Measurements from ENCODE around the gene SHANK3.
"Not testable (repeated sequence)": the region's sequence is repeated elsewhere in the genome, so short reads cannot be mapped to it uniquely, and the experiment has no call there.

SHANK3 gene

DNA sequence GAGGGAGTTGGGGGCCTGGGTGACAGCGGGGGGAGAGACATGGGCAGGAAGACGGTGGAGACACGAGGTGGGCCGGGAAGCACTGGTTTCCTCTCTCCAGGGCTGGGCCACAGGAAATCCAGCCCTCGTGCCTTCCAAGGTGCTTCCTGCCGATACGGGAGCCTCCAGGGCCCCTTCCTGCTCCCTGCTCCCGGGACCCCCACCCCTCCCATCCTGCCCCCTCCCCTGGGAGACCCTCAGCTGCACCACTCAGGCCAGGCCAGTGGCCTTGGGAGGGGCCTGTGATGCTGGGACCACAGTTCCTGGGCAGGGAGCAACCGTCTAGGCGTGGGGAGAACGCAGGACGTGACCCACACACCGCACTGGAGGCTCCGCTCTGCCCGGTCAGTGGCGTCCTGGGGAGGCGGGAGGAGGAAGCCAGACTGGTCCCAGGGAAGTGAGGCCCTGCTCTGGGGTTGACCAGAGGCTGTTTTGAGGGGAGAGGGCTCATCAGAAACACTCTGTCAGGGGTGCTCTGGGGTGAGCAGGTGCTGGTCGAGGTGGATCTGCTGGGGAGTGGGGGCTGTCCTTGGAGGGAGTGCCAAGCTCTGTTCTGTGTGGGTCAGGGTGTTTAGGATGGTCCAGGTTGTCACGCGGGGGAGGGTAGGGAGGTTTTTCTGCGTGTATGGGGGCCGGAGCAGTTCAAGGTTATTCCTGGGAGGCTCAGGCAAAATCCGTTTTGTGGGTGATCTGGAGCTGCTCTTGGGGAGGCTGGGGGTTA is at the start of gene SHANK3:
Gene SHANK3 (plus strand): TSS at position 353 of the 760 bp plus-strand sequence.
- DNase-seq: no peak
- no peak for ATAC-seq

DNA sequence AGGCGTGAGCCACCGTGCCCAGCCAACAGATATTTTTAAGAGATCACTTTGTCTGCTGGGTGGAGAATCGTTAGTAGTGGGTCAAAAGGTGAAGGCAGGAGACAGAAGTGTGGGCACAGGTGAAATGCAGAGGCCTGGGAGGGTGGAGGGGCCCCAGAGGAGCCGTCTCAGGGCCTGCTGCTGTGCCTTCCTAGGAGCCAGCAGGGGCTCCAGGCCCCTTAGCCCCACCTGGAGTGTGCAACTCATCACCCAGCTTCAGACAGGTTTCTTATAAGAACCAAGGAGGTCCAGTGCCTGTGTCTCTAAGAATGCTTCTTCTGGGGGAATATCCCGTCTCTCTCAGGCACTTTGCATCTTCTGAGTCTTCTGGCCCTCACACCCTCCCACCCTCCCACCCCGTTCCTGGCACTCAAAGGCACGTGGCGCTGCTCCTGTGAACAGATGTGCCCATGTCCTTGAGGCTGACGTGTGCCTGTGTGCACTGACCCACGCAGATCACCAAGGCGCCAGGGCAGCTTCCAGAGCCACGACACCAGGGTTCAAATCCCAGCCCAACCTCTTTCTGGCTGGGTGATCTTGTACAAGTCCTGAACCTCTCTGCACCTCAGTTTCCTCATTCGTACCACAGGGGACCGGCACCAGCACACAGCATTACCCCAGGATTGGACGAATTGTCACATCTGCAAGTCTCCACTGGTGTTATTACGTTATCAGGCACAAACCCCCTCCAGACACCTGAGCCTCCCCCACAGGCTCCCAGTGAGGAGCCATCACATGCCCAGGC is 48.1 kb upstream of the SHANK3 start:
- DNase-seq (no peak), ATAC-seq (no peak)

DNA sequence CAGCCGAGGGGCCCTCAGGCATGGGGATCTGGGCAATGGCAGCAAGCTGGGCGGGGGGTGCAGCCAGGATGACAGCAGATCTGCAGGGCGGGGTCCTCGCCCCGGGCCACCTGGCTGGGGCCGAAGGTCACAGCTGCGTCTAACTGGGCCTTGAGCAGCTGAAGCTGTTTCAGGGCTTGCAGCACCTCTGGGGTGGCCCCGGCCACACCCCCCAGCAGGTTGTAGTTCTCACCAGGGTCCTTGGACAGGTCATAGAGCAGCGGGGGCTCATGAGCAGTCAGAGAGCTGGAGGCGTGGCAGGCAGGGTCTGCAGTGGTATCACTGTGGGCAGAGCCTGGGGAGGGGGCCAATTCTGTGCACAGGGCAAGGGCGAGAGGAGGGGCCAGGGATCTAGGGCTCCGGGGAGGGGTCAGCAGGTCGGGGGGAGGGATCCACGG is 47.5 kb upstream of the SHANK3 start:
- no peak for ATAC-seq
- no peak for DNase-seq

DNA sequence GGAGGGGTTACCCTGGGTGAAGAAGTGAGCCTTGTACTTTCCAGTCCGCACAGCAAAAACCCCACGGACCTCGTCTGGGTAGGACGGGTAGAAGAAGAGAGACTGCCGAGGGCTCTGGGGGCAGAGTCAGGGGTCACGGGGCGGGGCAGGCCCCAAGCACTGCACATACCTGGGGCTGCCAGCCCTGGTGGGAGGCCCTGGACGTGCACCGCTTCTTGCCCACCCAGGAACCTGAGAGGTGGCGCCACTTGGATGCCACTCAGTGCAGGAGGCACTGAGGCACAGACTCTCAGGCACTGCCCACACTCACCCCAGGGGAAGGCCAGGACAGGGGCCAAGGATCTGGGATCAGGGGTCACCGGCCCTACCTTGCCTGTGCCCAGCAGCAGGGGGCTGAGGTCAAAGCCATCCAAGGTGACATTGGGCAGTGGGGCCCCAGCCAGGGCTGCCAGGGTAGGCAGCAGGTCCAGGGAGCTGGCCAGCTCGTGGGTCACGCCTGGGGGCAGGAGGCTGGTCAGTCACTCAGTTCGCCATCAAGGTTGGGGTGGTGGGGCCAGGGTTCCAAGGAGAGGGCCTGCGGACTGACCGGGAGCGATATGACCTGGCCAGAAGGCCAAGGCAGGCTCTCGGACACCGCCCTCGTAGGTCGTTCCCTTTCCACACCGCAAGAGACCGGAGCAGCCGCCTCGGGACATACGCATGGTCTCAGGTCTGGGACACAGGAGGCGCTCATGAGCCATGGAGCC is 46.9 kb upstream of the SHANK3 start:
- ATAC-seq: no peak
- no peak for DNase-seq

DNA sequence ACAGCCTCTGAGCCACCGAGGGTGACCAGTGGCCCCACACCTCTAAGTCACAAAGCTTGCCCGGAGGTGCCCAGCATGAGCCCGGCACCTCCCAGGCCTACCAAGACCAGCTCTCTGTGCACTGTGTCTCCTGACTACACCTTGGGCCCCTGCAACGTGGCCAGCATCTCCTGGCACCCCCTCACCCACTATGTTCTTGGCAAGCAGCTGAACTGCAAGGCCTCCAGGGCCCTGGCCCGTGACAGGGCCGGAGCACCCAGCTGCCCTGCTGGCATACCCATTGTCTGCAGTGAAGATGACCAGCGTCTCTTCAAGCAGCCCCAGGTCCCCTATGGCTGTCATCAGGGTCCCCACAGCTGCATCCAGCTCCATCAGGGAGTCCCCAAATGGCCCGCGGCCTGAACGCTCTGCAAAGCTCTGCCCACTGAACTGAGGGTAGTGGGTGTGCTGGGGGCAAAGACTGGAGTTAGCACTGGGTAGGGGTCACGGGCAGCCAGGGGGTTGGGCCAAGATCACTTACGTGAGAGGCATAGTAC is 46.2 kb upstream of the SHANK3 start:
- no peak for DNase-seq
- ATAC-seq: no peak

DNA sequence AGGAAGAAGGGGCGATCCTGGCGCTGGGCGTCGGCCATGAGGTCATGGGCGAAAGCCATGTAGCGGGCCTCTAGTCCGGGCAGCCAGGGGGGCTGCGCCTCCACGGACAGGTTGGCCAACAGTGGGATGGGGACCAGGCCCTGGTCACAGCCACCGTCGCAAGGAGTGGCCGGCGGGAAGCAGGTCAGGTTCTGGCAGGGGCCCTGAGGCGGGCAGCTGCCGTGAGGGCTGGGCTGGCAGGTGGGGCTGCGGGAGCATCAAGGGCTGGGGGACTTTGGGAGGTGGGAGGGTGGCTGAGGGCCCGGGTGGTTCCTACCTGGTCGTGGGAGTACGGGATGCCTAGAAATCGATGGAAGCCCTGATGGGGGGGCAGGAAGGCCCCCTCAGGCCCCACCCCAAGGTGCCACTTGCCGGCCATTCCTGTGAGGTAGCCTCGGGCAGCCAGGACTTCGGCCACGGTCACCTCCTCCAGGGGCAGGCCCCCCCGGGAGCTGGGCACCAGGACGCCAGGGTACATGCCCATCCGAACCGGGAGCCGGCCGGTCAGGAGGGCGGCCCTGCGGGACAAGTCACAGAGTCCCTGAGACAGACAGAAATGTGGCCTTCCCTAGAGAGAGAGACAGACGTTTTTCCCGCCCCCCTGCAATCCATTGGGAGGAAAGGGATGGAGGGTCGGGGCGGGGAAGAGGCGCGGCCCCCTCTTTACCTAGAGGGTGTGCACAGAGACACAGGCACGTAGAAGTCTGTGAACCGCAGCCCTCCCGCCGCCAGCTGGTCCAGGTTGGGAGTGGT is 45.6 kb upstream of the SHANK3 start:
- ATAC-seq (no peak), DNase-seq (no peak)

DNA sequence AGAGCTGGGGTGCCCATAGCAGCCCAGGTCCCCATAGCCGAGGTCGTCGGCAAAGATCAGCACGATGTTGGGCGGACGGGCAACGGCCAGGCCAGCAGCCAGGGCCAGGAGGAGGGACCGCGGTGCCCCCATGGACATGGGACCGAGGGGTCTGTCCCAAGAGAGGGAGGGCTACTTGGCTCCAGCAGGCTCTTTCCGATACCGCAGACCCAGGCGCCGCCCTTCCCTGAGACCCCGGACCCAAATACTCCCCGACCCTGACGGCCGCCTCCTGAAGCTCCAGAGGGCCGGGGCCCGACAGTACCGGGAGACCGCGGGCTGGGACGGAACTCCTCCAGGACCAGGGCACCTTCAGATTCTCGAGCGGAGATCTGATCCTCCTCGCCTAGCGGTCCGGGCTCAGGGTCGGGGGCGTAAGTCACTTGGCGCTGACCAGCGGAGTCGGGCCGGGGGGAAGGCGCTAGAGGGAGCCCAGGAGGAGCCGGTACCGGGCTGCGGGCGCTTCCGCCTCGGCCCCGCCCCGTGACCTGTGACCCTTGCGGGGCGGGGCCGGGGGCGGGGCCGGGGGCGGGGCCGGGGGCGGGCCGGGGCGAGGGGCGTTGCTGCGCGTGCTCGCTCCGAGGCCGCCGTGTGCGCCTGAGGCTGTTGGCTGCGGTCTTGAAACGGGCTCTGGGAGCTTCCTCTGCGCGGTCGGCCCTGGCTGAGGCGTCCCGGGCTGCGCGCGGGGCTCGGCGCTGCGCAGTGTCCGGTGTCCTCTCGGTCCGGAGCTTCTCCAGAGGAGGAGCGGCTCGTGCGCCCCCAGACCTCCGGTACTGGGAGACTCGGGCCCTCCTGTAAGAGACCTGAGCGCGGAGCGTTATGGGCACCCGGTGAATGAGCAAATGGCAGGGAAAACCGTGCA is 44.7 kb upstream of the SHANK3 start, which contains the start of gene ARSA:
Gene ARSA (minus strand): TSS at position 511 of the 901 bp plus-strand sequence. CDS start 373 bp downstream, at position 138.
- DNase-seq: peak; percentile 76
- ATAC-seq: peak; percentile 91

DNA sequence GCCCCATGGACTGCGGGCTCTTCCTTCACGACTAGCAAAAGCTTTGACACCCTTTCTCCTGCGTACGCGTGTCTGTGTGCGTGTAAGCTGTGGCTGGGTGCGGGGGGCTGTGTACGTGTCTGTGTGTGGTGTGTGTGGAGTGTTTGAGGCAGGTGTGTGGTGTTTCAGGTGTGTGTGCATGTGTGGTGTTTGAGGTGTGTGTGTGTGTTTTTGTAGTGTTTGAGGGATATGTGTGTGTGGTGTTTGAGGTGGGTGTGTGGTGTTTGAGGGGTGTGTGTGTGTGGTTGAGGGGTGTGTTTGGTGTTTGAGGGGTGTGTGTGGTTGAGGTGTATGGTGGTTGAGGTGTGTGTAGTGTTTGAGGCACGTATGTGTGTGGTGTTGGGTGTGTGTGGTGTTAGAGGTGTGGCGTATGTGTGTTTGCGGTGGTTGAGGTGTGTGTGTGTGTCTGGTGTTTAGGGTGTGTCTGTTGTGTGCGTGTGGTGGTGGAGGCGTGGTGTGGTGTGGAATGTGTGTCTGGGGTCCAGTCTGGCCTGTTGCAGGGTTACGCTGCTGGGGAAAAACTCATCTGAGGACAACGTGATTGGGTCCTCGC is 44.0 kb upstream of the SHANK3 start:
- ATAC-seq (no peak), DNase-seq (no peak)

DNA sequence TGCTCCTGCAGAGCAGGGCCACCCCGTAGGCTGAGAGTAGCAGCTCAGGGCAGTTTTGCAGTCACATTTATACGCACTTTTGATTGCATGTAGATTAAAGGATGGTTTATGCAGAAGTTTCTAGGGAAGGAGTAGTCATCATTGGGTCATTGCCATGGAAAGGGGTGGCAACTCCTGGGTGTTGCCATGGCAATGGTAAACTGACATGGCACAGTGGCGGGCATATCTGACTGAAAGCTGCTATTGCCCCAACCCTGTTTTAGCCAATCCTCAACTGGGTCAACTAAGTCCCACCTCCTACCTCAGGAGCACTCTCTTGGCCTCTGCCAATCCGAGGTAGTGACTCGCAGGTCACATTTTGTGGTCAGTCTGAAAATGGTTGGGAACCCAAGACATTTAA is 42.2 kb upstream of the SHANK3 start:
- no peak for DNase-seq
- no peak for ATAC-seq

DNA sequence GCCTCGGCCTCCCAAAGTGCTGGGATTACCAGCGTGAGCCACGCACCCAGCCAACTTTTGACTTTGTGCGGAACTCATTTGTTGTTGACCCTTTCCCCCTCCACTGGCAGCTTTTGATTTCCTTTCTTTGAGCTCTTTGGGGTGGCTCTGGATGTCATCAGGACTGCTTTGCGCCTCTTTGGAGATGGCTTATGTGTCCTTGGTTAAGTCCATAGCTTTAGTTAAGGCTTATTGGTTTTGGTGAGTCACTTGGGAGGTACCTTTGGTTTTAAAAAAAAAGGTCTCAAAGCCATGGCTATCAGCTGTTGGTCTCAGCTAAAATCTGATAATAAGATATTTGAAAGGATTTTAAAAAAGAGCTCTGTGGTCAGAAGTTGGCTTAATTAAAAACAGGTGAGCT is 39.5 kb upstream of the SHANK3 start:
- DNase-seq (no peak), ATAC-seq (no peak)

DNA sequence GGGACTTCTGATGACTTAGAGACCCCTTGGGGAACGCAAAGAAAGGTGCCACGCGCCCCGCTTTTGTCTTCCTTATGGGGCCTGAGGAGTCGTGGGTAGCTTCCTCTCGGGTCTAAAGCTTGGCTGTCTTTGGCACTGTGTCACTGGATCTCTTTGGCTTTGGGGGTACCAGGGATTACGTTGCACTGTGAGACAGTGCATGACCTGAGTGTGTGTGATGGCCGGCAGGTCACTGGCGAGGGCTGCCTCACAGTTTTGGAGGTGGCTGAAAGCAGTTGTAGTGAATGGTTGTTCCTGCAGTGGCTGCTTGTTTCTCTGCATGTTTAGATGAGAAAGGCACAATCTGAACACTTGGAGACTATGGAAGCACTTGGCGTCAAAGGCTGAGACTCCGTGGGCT is 38.9 kb upstream of the SHANK3 start:
- DNase-seq: no peak
- ATAC-seq: no peak

DNA sequence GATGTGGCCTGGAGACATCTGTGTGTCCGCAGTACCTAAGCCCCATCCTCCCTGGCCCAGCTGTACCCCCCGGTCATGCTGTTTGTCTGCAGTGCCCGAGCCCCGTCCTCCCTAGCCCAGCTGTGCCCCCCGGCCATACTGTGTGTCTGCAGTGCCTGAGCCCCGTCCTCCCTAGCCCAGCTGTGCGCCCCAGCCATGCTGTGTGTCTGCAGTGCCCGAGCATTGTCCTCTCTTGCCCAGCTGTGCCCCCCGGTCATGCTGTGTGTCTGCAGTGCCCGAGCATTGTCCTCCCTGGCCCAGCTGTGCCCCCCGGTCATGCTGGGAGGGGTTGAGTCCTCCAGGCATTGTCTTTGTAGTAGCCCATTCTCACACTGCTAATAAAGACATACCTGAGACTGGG is 37.0 kb upstream of the SHANK3 start:
- DNase-seq: no peak
- ATAC-seq: no peak

DNA sequence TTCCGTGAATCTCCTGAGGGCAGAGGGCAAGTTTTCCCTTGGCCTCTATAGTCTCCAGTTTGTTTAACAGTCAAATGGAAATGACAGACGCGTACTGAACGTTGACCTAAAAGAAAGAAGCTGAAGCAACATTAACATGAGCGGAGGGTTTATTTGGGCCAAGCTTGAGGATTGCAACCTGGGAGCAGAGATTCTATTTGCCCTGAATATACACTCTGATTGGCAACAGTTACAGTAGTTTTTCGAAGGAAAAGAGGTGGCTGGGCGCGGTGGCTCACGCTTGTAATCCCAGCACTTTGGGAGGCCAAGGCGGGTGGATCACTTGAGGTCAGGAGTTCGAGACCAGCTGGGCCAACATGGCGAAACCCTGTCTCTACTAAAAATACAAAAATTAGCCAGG is 32.3 kb upstream of the SHANK3 start:
- DNase-seq, ATAC-seq: not testable (repeated sequence)

DNA sequence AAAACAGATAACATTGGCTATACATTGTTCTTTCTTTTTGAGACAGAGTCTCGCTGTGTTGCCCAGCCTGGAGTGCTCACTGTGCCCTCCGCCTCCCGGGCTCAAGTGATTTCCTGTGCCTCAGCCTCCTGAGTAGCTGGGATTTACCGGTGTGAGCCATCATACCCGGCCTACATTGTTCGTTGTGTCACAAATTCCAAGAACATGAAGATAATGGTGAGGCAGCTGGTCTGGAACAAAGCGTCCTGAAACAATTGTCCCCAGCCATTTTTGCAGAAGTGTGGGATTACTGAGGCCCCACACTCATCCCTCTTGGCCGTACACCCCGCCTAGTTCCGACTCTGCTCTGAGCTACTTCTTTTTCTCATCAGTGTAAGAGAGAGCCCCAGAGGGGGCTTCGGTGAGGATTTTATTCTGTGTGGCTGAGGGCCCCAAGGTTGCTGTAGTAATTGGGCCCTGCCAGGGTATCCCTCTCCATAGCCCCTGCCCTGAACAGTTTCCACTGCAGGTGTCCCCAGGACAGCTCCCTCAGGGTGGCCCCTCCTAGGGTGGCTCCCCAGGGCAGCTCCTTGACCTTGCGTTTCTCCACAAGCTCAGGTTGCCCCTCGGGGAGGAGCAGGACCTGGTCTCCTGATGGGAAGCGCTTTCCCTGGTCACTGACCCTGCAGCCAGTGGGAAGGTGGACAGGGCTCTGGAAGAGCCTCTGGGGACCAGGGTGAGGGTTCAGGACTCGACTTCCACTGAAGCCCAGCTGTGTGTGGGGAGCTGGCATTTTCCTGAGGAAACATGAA is 31.6 kb upstream of the SHANK3 start:
- DNase-seq (no peak), ATAC-seq (no peak)

DNA sequence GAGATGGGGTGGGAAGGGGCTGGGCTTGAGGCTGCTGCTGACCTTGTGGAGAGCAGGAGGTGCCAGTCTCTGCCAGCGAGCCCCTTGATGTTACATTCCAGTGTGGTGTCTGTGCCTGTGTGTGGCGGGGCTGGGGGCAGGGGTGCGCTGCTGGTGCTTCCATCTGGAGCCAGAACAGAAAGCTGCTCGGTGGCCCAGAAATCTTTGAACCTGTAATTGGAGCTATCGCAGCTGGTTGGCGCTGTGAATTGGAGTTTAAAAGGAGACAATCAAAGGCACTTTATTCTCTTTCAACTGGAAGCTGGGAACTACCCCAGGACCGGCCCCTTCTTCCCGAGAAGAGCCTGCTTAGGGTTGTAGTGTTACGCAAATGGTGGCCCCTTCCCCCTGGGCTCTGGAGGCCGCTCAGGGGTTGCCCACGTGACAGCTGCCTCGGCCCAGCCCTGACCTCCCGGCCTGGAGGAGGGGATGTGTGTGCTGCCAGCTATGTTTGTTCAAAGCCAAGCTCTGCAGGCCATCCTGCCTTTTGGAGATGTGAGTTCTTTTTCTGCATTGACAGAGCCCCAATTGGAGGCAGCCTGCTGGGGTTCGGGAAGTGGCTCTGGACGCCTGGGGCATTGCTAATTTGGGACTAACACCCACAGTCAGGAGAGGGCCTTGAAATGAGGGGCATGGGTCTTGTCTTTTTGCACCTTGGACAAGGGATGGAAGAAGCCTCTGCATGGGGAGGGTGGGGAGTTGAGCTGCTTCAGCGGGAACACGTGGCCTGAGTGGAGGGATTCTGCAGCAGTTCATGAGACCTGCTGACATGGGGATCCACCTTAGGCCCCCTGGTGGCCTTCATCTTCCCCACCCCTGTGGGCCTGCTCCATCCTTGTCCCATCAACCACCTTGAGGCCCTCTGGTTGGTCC is 30.7 kb upstream of the SHANK3 start:
- no peak for DNase-seq

DNA sequence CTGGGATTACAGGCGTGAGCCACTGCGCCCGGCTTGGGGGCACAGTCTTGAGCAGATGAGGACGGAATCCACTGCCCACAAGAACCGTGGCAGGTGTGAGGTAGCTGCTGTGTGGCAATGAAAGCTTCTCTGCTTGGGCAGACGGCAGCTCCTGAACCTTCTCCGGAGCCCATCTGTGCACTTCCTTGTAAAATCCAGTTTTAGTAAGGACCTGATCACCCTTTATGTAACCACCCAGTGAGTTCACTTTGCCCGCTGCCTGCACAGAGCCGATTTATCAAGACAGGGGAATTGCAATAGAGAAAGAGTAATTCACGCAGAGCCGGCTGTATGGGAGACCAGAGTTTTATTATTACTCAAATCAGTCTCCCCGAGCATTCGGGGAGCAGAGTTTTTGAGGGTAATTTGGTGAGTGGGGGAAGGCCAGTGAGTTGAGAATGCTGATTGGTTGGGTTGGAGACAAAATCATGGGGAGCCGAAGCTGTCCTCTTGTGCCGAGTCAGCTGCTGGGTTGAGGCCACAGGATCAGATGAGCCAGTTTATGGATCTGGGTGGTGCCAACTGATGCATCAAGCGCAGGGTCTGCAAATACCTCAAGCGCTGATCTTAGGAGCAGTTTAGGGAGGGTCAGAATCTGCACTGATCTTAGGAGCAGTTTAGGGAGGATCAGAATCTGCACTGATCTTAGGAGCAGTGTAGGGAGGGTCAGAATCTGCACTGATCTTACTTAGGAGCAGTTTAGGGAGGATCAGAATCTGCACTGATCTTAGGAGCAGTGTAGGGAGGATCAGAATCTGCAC is 29.4 kb upstream of the SHANK3 start:
- not testable (repeated sequence) for DNase-seq, ATAC-seq

More for the DNA sequence above, 30.7 kb upstream of the SHANK3 start:
- no peak for ATAC-seq

DNA sequence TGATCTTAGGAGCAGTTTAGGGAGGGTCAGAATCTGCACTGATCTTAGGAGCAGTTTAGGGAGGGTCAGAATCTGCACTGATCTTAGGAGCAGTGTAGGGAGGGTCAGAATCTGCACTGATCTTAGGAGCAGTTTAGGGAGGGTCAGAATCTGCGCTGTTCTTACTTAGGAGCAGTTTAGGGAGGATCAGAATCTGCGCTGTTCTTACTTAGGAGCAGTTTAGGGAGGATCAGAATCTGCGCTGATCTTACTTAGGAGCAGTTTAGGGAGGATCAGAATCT is 28.9 kb upstream of the SHANK3 start:
- ATAC-seq, DNase-seq: not testable (repeated sequence)

DNA sequence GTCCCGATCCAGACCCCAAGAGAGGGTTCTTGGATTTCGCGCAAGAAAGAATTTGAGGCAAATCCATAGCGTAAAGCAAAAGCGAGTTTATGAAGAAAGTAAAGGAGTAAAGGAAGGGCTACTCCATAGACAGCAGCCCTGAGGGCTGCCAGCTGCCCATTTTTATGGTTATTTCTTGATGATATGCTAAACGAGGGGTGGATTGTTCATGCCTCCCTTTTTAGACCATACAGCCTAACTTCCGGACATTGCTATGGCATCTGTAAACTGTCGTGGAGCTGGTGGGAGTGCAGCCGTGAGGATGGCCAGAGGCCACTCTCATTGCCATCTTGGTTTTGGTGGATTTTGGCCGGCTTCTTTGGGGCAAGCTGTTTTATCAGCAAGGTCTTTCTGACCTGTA is 19.4 kb upstream of the SHANK3 start:
- no peak for ATAC-seq
- DNase-seq: no peak

All from stimulated activated naive CD8-positive, alpha-beta T cell treated with anti-CD3 and anti-CD28 coated beads, Interleukin-15, Interleukin-2, amounts not matched to agents 100 U/mL and 50 U/mL, for 24 hours (primary cell).